GM10248 (cell line): Measurements from ENCODE around the gene MESD.

ENCODE experiments used
- CTCF ChIA-PET: fragments of 300-600 bp; sonication (Branson Sonifier 250); formaldehyde crosslinking; extraction: SDS; loops from one replicate; lab custom pipeline; 2021; ENCODE audit warnings: antibody characterized with exemption; lab: Yijun Ruan, JAX
- POLR2A ChIA-PET: fragments of 350-650 bp; sonication (Branson Sonifier 250); formaldehyde crosslinking; extraction: SDS; loops from one replicate; lab custom pipeline; 2020; ENCODE audit warnings: antibody characterized with exemption; lab: Yijun Ruan, JAX
- DNase-seq: peaks from one replicate; pipeline ENCODE4 v3.0.0; 2012; ENCODE audit errors: extremely low spot score
- TF ChIP-seq, protein P1 (sequence below): IDR thresholded peaks from 2 replicates; pipeline ENCODE4 v1.5.1; 2012; ENCODE audit warnings: mild to moderate bottlenecking, low read depth; ENCODE audit errors: extremely low read depth, missing control alignments, control extremely low read depth

The MESD gene

GRCh38 chr15:81024936-81025335 lies 35.3 kb upstream of the MESD start:
- ChIA-PET POLR2A (no interaction called here), CTCF (interaction anchor here (0.7 to 1.4 kb wide), 4 partner anchors 10 to 241 kb away, joined by 3 to 5 read pairs (median 4); no protein-coding TSS in a partner anchor)
- TF ChIP-seq, protein P1, sequence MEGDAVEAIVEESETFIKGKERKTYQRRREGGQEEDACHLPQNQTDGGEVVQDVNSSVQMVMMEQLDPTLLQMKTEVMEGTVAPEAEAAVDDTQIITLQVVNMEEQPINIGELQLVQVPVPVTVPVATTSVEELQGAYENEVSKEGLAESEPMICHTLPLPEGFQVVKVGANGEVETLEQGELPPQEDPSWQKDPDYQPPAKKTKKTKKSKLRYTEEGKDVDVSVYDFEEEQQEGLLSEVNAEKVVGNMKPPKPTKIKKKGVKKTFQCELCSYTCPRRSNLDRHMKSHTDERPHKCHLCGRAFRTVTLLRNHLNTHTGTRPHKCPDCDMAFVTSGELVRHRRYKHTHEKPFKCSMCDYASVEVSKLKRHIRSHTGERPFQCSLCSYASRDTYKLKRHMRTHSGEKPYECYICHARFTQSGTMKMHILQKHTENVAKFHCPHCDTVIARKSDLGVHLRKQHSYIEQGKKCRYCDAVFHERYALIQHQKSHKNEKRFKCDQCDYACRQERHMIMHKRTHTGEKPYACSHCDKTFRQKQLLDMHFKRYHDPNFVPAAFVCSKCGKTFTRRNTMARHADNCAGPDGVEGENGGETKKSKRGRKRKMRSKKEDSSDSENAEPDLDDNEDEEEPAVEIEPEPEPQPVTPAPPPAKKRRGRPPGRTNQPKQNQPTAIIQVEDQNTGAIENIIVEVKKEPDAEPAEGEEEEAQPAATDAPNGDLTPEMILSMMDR, result no peak
- DNase-seq, result no peak

GRCh38 chr15:81024265-81024872 lies 34.8 kb upstream of the MESD start:
- DNase-seq, result no peak
- TF ChIP-seq, protein P1, result no peak
- ChIA-PET POLR2A (interaction anchor here (1.2 kb wide), 1 partner anchor 8 kb away, joined by 5 read pairs; no protein-coding TSS in a partner anchor), CTCF (interaction anchor here (0.7 to 1.4 kb wide), 7 partner anchors 9 to 242 kb away, joined by 3 to 5 read pairs (median 4); no protein-coding TSS in a partner anchor)

DNA sequence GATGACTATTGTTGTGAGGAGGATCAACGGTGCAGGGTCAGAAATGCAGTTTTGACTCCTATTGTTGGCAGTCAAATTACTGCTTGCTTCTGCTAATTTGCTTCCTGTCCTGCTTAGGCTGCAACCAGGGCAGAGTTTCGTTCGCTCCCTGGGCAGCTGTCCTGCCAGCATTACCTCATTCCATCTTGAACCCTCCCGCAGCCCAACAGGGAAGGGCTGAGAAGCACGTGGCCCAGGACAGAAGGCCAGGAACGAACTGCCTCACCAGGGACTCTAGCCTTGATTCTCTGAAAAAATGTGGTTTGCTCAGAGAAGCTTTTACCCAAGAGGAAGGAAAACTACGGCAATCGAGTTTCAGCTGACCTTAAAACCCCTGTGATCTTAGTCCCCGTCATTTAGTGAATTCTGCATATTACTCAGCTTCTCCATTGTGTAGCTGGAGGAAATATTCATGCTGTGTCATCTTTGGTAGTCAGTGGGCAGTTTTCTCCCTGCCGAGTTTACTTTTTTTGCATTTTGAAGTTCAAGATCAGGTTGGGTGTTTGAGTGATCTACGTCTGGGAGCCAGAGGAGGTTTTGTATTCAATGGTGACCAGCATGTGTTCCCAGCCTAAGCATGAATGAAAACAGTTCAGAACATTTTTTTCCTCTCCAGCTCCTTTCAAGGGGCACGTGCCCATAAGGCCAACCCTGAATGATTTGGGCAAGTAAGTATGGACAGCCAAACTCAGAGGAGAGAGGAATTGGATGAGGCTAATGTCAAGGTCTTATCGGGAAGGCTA lies 34.1 kb upstream of the MESD start:
- TF ChIP-seq, protein P1, result no peak
- ChIA-PET POLR2A (interaction anchor here (0.8 to 1.2 kb wide), 2 partner anchors 9 to 22 kb away, joined by 3 to 5 read pairs; no protein-coding TSS in a partner anchor), CTCF (interaction anchor here (0.7 to 1.4 kb wide), 6 partner anchors 8 to 242 kb away, joined by 3 to 5 read pairs (median 4); no protein-coding TSS in a partner anchor)
- peak; percentile 79 for DNase-seq

DNA sequence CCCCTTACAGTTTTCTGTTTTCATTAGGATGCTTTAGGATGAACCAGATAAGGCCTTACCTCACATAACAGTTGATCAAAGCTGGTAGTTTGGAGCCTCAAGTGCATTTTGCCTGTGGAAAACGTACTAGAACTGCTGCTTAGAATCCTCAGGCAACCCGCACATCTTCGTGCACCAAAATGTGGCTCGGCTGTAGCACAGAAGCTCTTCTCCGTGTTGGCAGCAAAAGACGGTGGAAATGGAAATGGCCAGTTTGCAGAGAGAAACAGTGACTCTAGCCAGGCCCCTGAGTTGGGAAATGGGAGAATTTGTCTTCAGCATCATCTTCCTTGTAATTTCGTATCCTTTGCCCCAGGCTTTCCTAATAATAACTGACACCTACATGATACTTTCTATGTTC lies 31.7 kb upstream of the MESD start:
- no peak for DNase-seq
- POLR2A ChIA-PET, result no interaction called here
- TF ChIP-seq, protein P1, result no peak
- CTCF ChIA-PET, result interaction anchor here (1.4 to 2.0 kb wide), 3 partner anchors 9 to 55 kb away, joined by 4 to 6 read pairs (median 4); no protein-coding TSS in a partner anchor

GRCh38 chr15:81018197-81018596 lies 28.6 kb upstream of the MESD start:
- DNase-seq, result no peak
- ChIA-PET POLR2A (no interaction called here), CTCF (interaction anchor here (1.3 to 1.7 kb wide), 2 partner anchors 12 to 245 kb away, joined by 3 read pairs; no protein-coding TSS in a partner anchor)
- TF ChIP-seq, protein P1, result no peak

- no peak for DNase-seq
- ChIA-PET POLR2A (no interaction called here), CTCF (interaction anchor here (1.4 to 1.7 kb wide), 3 partner anchors 13 to 250 kb away, joined by 3 to 6 read pairs (median 3); no protein-coding TSS in a partner anchor)
- TF ChIP-seq, protein P1, result no peak
Observed at GRCh38 chr15:81016489-81017068, 27.0 kb upstream of the MESD start.
